Liver (tissue), 3 donors: Measurements from ENCODE around the gene TMEM51.

Source experiments
- GABPA ChIP-seq, 2 donors: IDR thresholded peaks in 1 of 2; conservative IDR thresholded peaks in 1 of 2; 2 replicates each; pipeline ENCODE4 v1.6.1; 2016; ENCODE audit warnings: antibody characterized with exemption in 2 of 2, mild to moderate bottlenecking in 1 of 2, moderate library complexity in 1 of 2
- HNF4A ChIP-seq, 2 donors: conservative IDR thresholded peaks; 2 replicates each; pipeline ENCODE4 v1.6.1; 2016; ENCODE audit warnings: antibody characterized with exemption in 2 of 2, mild to moderate bottlenecking in 2 of 2
- HNF4G ChIP-seq: IDR thresholded peaks from 2 replicates; pipeline ENCODE4 v1.6.1; 2016; ENCODE audit warnings: antibody characterized with exemption
- JUND ChIP-seq, 2 donors: IDR thresholded peaks; 2 replicates each; pipeline ENCODE4 v1.6.1; 2016; ENCODE audit warnings: antibody characterized with exemption in 2 of 2
- RAD21 ChIP-seq, 2 donors: IDR thresholded peaks; 2 replicates each; pipeline ENCODE4 v1.6.1; 2016; ENCODE audit warnings: antibody characterized with exemption in 2 of 2, mild to moderate bottlenecking in 2 of 2
- RXRA ChIP-seq, 2 donors: IDR thresholded peaks; 2 replicates each; pipeline ENCODE4 v1.6.1; 2017 to 2018; ENCODE audit warnings: antibody characterized with exemption in 2 of 2, mild to moderate bottlenecking in 1 of 2
- SP1 ChIP-seq: IDR thresholded peaks from 2 replicates; pipeline ENCODE4 v1.6.1; 2018; ENCODE audit warnings: antibody characterized with exemption, mild to moderate bottlenecking
- TAF1 ChIP-seq: conservative IDR thresholded peaks from 2 replicates; pipeline ENCODE4 v1.6.1; 2016; ENCODE audit warnings: antibody characterized with exemption, mild to moderate bottlenecking
- YY1 ChIP-seq: IDR thresholded peaks from 2 replicates; pipeline ENCODE4 v1.6.1; 2016; ENCODE audit warnings: antibody characterized with exemption, mild to moderate bottlenecking
- TF ChIP-seq, protein P1 (sequence below): fragments of 150-350 bp; IDR thresholded peaks from 2 replicates; pipeline ENCODE4 v1.5.1; 2017; ENCODE audit warnings: improper control_type of control experiment, low read depth, low read length; ENCODE audit not compliant: missing input control
- TF ChIP-seq, protein P2 (sequence below): IDR thresholded peaks from 2 replicates; pipeline ENCODE4 v1.6.1; 2016; ENCODE audit warnings: antibody characterized with exemption
- TF ChIP-seq, protein P3 (sequence below): IDR thresholded peaks from 2 replicates; pipeline ENCODE4 v1.6.1; 2016; ENCODE audit warnings: antibody characterized with exemption
- TF ChIP-seq, protein P4 (sequence below): IDR thresholded peaks from 2 replicates; pipeline ENCODE4 v1.6.1; 2016; ENCODE audit warnings: antibody characterized with exemption, mild to moderate bottlenecking
- TF ChIP-seq, protein P5 (sequence below): IDR thresholded peaks from 2 replicates; pipeline ENCODE4 v1.6.1; 2016; ENCODE audit warnings: antibody characterized with exemption
- donor health status: healthy.
- donor health status: healthy.

DNA sequence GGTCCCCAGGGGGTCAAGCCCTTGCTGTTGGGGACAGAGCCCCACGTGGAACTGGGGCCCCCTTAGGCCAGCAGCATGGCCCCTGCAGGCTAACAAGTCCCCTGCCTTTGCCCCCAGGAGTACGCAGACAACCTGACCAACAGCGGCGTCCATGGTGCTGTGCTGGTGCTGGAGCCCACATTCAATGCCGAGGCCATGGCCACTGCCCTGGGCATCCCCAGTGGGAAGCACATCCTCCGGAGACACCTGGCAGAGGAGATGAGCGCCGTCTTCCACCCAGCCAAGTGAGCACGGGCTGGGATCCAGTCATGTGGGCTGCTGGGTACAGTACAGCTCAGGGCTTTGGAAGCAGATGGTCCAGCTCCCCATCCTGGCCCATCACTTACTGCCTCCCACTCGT is 49.6 kb upstream of the TMEM51 start:
- no peak for TF ChIP-seq SP1
- TF ChIP-seq, protein P1, sequence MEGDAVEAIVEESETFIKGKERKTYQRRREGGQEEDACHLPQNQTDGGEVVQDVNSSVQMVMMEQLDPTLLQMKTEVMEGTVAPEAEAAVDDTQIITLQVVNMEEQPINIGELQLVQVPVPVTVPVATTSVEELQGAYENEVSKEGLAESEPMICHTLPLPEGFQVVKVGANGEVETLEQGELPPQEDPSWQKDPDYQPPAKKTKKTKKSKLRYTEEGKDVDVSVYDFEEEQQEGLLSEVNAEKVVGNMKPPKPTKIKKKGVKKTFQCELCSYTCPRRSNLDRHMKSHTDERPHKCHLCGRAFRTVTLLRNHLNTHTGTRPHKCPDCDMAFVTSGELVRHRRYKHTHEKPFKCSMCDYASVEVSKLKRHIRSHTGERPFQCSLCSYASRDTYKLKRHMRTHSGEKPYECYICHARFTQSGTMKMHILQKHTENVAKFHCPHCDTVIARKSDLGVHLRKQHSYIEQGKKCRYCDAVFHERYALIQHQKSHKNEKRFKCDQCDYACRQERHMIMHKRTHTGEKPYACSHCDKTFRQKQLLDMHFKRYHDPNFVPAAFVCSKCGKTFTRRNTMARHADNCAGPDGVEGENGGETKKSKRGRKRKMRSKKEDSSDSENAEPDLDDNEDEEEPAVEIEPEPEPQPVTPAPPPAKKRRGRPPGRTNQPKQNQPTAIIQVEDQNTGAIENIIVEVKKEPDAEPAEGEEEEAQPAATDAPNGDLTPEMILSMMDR = no peak
- TF ChIP-seq, protein P2, sequence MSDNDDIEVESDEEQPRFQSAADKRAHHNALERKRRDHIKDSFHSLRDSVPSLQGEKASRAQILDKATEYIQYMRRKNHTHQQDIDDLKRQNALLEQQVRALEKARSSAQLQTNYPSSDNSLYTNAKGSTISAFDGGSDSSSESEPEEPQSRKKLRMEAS = no peak
- no peak for TF ChIP-seq TAF1
- TF ChIP-seq RAD21 (IDR thresholded peaks at IDR 0.05) = no peak
- TF ChIP-seq GABPA (IDR thresholded peaks at IDR 0.05 in 1 of 2, conservative IDR thresholded peaks at IDR 0.05 in 1 of 2) = no peak
- TF ChIP-seq, protein P3, sequence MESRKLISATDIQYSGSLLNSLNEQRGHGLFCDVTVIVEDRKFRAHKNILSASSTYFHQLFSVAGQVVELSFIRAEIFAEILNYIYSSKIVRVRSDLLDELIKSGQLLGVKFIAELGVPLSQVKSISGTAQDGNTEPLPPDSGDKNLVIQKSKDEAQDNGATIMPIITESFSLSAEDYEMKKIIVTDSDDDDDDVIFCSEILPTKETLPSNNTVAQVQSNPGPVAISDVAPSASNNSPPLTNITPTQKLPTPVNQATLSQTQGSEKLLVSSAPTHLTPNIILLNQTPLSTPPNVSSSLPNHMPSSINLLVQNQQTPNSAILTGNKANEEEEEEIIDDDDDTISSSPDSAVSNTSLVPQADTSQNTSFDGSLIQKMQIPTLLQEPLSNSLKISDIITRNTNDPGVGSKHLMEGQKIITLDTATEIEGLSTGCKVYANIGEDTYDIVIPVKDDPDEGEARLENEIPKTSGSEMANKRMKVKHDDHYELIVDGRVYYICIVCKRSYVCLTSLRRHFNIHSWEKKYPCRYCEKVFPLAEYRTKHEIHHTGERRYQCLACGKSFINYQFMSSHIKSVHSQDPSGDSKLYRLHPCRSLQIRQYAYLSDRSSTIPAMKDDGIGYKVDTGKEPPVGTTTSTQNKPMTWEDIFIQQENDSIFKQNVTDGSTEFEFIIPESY = no peak
- TF ChIP-seq, protein P4, sequence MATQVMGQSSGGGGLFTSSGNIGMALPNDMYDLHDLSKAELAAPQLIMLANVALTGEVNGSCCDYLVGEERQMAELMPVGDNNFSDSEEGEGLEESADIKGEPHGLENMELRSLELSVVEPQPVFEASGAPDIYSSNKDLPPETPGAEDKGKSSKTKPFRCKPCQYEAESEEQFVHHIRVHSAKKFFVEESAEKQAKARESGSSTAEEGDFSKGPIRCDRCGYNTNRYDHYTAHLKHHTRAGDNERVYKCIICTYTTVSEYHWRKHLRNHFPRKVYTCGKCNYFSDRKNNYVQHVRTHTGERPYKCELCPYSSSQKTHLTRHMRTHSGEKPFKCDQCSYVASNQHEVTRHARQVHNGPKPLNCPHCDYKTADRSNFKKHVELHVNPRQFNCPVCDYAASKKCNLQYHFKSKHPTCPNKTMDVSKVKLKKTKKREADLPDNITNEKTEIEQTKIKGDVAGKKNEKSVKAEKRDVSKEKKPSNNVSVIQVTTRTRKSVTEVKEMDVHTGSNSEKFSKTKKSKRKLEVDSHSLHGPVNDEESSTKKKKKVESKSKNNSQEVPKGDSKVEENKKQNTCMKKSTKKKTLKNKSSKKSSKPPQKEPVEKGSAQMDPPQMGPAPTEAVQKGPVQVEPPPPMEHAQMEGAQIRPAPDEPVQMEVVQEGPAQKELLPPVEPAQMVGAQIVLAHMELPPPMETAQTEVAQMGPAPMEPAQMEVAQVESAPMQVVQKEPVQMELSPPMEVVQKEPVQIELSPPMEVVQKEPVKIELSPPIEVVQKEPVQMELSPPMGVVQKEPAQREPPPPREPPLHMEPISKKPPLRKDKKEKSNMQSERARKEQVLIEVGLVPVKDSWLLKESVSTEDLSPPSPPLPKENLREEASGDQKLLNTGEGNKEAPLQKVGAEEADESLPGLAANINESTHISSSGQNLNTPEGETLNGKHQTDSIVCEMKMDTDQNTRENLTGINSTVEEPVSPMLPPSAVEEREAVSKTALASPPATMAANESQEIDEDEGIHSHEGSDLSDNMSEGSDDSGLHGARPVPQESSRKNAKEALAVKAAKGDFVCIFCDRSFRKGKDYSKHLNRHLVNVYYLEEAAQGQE = no peak
- no peak for TF ChIP-seq HNF4G
- TF ChIP-seq YY1 = no peak
- TF ChIP-seq JUND (IDR thresholded peaks at IDR 0.05) = no peak
- no peak for TF ChIP-seq RXRA (IDR thresholded peaks at IDR 0.05)
- TF ChIP-seq HNF4A (conservative IDR thresholded peaks at IDR 0.05) = no peak
- TF ChIP-seq, protein P5, sequence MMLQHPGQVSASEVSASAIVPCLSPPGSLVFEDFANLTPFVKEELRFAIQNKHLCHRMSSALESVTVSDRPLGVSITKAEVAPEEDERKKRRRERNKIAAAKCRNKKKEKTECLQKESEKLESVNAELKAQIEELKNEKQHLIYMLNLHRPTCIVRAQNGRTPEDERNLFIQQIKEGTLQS = no peak
